Ishikawa (cell line): ENCODE data around the gene SLC25A15.

Source experiments
- CEBPB ChIP-seq: IDR thresholded peaks from 2 replicates; pipeline ENCODE4 v1.6.1; 2012
- TAF1 ChIP-seq: IDR thresholded peaks from 2 replicates; pipeline ENCODE4 v1.6.1; 2012; ENCODE audit warnings: low read depth, mild to moderate bottlenecking
- YY1 ChIP-seq: IDR thresholded peaks from 2 replicates; pipeline ENCODE4 v1.6.1; 2012; ENCODE audit warnings: low read depth
- TF ChIP-seq, protein P1 (sequence below): IDR thresholded peaks from 2 replicates; pipeline ENCODE4 v1.6.1; 2012

DNA sequence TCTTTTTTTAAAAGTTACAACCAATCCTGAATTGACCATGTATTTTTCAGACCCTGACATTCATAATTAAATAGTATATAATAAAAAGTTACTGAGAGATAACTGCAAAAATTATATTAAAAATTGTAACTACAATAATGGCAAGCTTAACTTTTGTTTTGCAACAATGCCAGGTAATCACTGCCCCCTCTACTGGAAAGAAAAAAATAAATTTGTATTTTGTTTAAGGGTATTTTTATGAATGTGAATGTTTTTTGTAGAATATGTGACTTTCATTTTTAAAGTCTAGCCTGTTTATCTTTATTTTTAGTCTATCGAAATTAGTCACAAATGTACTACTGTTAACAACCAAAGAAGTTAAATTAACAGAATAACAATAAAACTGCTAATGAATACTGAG lies 40.1 kb upstream of the SLC25A15 start:
- TF ChIP-seq YY1 (no peak), TAF1 (no peak), CEBPB (no peak)
- TF ChIP-seq, protein P1, sequence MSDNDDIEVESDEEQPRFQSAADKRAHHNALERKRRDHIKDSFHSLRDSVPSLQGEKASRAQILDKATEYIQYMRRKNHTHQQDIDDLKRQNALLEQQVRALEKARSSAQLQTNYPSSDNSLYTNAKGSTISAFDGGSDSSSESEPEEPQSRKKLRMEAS = no peak
